ENCODE data around the gene ARL15.

ARL15 gene

GRCh38 chr5:54313311-54314270 is 3.2 kb upstream of the ARL15 start:
- no peak for DNase-seq

GRCh38 chr5:54312499-54312898 is 2.1 kb upstream of the ARL15 start:
- DNase-seq = no peak

DNA sequence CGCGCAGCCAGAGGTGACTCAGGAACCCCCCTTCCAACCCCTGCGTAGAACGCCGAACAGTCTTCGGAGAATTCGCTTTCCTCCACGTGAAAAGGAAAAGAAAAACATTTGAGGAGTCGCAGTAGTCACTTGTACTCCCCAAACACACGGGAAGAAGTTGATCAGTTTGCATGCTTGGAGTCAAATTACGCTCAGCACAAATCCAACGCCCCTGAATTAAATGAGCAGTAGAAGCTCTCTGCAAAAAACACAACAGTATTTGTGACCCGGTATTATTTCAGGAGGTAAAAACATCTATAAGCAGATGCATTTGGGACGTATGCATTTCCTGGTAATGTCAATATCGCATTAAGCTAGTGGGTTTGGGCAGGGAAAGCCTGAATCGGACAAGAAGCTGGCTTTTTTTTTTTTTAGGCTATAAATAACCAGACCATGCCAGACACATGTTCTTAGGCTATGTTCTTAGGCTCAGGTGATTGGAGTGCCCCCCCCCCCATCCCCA is 854 bp upstream of the ARL15 start:
- peak; percentile 11 for DNase-seq

GRCh38 chr5:54309691-54310432 is 511 bp downstream of the ARL15 start:
- DNase-seq = peak; percentile 32

DNA sequence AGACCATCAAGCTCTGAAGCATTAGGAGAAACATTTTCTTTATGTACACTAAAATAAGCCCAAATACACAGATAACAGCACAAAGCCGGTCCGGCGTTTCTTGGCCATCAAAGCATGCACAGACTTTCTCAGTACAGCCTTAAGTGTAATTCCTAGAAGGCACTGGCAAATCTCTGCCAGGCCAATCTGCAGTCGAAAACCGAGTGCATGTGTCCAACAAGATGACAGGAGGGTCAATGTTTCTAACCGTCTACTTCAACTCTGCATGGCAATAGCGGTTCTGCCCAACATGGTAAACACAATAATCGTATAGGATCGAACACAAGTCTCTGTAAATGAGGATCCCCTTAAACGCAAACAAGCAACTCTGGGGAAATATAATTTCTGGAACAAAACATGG is 1.1 kb downstream of the ARL15 start:
- DNase-seq = peak; percentile 5

DNA sequence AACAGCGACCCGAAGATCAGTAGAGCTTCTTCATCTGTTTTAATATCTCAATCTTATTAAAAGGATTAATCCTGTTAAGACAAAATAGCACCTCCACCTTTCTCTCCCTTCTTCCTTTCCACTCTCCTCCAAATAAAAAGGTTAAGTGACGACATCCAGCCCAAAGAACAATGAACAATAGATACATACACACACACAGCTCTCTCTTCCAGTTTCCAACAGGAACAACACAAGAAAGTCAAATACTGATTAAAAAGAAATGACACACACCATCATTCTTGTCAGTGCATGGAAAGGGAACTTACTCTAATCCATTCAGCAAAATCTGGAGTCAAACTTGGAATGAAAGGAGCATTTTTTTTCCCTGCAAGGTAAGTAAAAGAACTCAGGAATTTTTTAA is 2.8 kb downstream of the ARL15 start:
- no peak for DNase-seq

DNA sequence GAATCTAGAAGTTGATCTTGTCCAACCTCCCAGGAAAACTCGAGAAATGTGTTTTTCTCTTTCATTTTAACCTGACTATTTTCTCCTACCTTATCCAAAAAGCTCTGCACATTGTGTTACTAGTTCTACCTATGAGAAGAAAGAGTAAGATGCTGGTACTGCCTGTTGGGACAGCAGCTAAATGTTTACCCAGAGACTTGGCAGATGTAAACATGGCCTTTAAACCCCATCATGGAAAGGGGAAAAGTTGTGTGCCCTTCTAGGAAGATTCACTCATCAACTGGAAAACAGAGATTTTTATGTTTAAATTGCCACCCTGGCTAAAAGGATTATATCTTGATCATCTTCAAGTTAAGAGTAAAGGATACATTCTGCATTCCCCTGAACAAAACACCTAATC is 3.5 kb downstream of the ARL15 start:
- no peak for DNase-seq

DNA sequence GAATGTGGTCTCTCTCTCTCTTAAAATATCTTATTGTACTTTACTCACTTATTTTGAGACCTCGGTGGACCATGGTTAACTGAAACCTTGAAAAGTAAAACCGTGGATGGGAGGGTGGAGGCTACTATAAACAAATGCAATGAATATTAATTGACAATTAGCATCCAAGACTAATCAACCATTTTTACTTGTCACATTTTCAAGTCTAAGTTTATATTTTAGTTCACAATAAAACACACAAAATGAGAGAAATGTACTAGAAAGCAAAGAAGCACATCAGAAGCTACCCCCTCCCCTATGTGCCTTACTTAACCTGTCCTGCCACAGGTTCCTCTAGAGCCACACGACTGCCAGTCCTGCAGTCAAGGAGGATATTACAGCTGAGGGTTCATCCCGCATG is 4.6 kb downstream of the ARL15 start:
- DNase-seq = no peak

DNA sequence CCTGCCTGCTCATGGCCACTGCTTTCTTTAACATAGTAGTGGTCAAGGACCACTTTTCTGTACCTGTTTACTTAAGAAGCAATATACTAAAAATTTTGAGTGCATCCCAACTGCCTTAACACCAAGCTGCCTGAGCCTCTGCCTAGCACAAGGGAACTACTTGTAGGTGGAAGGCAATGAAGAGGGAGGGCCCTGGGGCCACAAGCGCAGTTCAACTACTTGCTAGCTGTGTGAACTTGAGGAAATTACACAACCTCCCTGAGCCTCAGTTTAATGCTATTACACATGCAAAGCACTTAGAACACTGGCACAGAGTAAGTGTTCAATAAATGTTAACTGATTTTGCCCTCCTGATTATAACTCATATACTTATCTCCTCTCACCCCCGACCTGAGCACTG is 6.3 kb downstream of the ARL15 start:
- DNase-seq = no peak

DNA sequence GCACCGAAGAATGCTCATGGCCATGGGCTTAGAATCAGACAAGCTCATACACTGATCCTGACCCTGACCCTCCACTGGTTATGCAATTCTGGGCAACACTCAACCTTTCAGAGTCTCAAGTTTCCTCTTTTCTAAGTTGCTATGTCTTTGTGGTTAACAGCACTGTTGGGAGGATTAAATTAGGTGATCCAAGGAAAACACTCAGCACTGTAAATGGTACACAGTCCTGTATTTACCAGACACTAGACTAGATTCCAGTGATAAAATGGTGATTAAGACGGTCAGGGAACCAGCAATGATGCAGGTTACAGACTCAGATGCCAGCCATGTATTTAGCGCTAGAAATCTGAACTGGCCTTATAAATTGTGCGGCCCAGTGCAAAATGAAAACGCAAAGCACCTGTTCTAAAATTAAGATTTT is 8.1 kb downstream of the ARL15 start:
- no peak for DNase-seq

- no peak for DNase-seq
Measured at GRCh38 chr5:54301849-54302248, 8.5 kb downstream of the ARL15 start.

- DNase-seq = no peak
Measured at GRCh38 chr5:54301220-54301619, 9.2 kb downstream of the ARL15 start.

GRCh38 chr5:54298947-54299346 is 11.4 kb downstream of the ARL15 start:
- no peak for DNase-seq

DNA sequence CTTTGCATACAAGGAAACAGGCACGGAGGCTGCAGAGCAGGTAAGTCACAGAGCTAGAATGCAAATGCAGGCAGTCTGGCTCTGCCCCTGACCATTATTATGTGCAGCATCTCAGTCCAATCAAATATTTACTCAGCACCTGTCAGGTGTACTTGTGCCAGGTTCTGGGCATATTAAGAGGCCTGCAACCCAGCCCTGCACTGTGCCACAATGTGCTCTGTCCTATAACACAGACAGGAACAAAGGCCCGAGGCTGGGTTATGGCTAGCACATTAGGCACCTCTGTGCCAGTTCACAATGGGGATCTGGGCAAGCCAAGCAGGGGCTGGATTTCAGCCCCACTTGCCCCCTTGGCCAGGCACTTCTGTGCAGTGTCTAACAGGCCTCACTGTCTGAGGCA is 14.0 kb downstream of the ARL15 start:
- DNase-seq = no peak

DNA sequence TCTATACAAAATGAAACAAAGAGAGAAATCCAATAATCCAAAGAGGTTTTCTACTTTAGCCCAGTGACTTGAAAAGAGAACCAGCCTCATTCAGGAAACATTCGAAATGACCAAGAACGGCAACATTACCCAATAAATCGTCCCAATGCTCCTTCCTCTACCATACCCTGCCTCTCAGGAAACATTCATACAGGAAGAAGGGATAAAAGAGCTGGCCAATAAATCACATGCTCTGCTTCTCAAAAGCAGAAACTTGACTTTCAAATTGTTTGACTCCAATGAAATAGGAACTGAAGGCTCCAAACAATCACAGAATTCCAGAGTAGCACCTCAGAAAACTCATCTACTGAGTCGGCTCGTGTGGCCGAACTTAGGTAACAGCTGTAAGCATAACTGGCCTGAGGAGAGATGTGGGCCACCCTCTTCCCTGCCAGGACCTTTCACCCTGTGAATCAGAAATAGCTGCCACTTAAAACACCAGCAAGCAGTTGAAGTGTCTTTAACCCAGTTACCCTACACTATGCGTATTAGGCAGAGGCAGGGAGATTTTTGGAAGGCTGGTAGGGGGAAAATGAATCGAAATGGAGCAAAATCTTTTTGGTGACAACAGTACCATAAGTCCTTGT is 14.6 kb downstream of the ARL15 start:
- DNase-seq = no peak

DNA sequence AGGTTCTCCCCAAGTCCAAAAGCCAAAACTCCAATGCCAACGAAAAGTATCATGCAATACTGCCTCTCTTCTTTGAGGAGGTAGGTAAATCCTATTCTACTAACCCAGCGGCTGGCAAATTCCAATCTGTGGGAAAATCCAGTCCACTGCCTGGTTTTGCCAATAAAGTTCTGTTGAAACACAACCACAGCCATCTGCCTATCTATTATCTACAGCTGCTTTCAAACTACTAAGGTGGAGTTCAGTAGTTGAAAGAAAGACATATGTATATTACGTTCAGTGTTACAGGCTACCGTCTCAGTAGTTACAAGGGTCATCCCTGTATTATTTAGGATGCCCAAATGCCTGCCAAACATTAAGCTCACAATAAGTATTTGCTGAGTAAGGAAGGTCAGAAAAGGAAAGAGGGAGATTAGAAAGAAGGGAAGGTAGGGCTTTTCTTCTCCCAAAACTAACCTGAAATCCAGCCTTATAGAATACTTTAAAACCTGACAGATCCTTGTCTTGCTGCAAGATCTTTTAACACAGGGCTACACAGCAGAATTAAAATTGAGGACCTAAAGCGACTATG is 16.2 kb downstream of the ARL15 start:
- no peak for DNase-seq

DNA sequence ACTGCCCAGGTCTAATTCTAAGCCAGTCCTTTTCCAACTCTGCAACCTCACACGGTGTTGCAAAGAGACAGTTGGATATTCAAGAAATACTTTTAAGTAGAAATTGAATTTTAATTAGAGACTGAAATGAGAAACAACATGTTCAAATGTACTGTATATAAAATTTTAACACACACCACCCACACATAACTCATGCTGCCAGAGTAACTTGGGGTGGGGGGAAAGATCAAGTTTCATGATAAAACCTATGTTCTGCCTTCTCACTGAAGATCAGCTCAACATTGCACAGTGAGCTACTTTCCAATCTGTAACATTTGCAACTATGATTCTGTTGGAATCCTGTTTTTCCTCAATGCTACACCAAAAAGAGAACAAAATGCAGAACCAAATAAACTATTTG is 17.5 kb downstream of the ARL15 start:
- no peak for DNase-seq

- DNase-seq = no peak
Measured at GRCh38 chr5:54291498-54291897, 18.9 kb downstream of the ARL15 start.

DNA sequence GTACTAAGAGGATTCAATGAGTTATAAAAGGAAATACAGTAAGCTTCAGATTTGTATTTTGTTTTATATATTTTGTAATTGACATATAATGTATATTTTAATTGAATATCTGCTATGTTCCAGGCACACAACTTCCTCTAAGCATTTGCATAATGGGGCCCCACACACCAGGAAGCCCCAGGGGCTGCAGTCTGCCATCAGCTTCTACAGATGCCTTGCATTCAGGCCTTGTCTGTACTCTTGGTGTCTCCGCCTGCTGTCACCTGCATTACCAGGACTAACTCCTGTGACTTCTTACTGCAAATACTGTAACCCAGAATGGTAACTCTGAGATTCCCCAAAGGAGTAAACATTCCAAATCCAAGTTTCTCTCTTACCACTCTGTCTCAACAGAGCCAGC is 20.6 kb downstream of the ARL15 start:
- DNase-seq = no peak

DNA sequence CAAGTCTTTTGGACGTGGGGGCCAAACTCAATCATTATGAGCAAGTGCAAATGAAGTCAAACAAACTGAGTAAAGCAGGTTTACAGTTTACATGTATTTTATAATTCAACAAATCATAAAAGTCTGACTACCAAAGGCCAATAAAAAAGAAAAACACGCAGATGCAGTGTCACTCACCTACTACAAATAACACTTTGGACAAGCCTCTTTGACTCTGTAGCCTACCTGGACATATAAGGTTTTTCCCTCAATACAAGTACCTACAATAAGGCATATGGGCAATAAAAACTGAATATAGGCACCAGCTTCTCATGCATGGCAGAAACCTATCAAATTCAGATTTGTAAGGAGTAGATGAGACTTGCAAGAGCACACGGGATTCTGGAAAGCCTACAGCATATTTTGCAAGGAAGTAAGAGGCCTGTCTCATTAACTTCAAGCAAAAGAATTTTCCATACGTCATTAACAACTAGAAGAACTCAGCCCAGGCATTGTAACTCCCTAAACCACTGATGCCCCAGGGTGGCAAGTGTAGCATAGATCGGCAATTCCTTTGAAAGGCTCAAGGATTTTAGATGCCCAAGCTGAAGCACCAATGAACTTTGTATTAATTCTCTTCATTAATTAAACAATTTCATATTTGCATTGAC is 21.7 kb downstream of the ARL15 start:
- no peak for DNase-seq

- no peak for DNase-seq
Measured at GRCh38 chr5:54285686-54286085, 24.7 kb downstream of the ARL15 start.

DNA sequence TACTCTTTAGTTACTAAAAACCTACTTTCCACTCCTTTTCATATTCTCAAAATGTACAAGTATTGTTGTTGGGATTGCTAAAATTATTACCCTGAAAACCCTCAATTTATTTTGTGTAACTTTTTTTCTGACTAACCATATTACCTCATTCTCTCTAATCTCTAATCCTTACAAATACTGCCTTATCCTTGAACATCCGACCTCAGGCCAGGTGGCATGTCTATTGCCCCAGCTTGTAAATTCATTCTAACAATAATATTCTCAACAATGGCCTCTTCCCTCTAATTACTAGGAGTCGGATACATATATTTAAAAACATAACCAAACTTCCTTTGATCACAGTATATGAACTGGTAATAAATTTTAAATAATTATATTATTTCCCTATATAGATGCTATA is 25.8 kb downstream of the ARL15 start:
- DNase-seq = no peak

GRCh38 chr5:54282876-54283275 is 27.5 kb downstream of the ARL15 start:
- DNase-seq = no peak
